H1 (cell line): ENCODE data around the gene DPP3. TPM values are rescaled to one million over a fixed set of nuclear protein-coding genes. Genes with fewer than 3 reads are reported as not detected.

Source experiments
- ATF2 ChIP-seq: IDR thresholded peaks from 2 replicates; pipeline ENCODE4 v1.6.1; 2012; ENCODE audit warnings: low read length, inconsistent platforms
- KDM1A ChIP-seq: fragments of 200-600, 300-600 bp; sonication (generic); IDR thresholded peaks from 2 replicates; pipeline ENCODE4 v1.7.1; 2016; ENCODE audit warnings: mild to moderate bottlenecking, low read length, borderline replicate concordance
- KDM4A ChIP-seq: IDR thresholded peaks from one replicate; pipeline ENCODE4 v1.7.1; 2012; ENCODE audit warnings: low read depth, mild to moderate bottlenecking, moderate library complexity, low read length, inconsistent platforms; ENCODE audit not compliant: severe bottlenecking
- SIX5 ChIP-seq: IDR thresholded peaks from 2 replicates; pipeline ENCODE4 v1.6.1; 2011; ENCODE audit warnings: mild to moderate bottlenecking, low read depth, low read length
- polyA plus RNA-seq, 7 experiments: library from polyadenylated mRNA; depleted of rRNA in 3 of 7; stranded (reverse) in 5 of 7; unstranded in 2 of 7; fragments of >200 nt in 5 of 7; fragments of 200-250 nt in 2 of 7; gene quantifications; 1 replicate in 5 of 7; 2 replicates in 1 of 7; 4 replicates in 1 of 7; pipeline versions ENCODE4 v1.2.1 to v1.2.3, GENCODE V29; 2011 to 2013; ENCODE audit warnings: missing spikeins in 2 of 7, mixed read lengths in 2 of 7
- total RNA-seq: library from RNA; stranded (reverse); fragmentation: NEBNext Ultra II Directional; extraction: Animal tissue kit (Norgen Biotek cat#: 25700); gene quantifications from 2 replicates; pipeline ENCODE4 v1.2.1, GENCODE V29; 2021

The DPP3 gene
- total and polyA plus RNA-seq, 2 of the 8 experiments (the other 6 are each of a cell fraction or from before 2014, with no cell fraction given), result 75.1 to 82.7 TPM

- TF ChIP-seq KDM1A (no peak), ATF2 (no peak), KDM4A (no peak), SIX5 (no peak)
- TF ChIP-seq, all 59 proteins: peak for 0
Measured at GRCh38 chr11:66454247-66454646, 26.0 kb upstream of the DPP3 start (continued).
